GM21423 (cell line): Measurements from ENCODE around the gene TM4SF18.
"Not testable (repeated sequence)": the region's sequence is repeated elsewhere in the genome, so short reads cannot be mapped to it uniquely, and the experiment has no call there.

Experiments
- ATAC-seq: cut with Tn5 transposase; IDR thresholded peaks from one replicate; pipeline ENCODE4 v1.9.1; 2021; ENCODE audit warnings: mild to moderate bottlenecking, moderate library complexity; ENCODE audit not compliant: unreplicated experiment

Gene TM4SF18

DNA sequence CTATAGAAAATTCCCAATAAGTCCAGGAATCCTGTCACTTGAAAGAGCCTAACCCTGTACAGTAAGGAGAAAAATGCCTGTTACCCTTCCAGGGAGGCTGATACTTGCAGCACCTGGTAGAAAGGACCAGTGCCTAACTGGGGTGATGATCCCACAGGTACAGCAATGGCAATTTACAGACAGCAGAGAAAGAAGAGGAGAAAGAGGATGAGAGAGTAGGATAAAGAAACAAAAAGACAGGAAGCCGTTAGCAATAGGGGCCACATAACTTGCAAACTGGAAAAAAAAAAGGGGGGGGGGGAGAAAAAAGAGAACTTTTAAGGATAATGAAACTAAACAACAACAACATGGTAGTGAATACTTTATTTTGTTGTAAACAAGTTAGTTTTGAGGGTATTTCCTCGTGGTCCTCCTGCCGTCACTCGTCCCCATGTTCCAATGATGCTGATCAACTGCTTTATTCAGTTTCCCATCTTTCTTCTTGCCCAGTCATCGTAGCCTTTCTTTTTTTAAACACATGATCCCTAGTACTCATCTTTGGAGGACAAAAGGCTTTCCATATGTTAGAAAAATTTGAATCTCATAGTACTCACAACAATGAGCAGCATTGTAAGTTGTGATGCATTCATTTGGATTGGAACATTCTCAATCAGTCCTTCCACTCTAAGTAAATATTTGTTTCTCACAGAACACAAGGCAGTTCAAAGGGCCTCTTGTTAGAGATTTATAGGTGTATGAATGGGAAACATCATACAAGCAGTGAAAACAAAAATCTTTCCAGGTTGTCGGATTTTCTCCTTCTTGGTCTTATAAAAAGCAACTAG is 35.5 kb upstream of the TM4SF18 start:
- ATAC-seq, result no peak

DNA sequence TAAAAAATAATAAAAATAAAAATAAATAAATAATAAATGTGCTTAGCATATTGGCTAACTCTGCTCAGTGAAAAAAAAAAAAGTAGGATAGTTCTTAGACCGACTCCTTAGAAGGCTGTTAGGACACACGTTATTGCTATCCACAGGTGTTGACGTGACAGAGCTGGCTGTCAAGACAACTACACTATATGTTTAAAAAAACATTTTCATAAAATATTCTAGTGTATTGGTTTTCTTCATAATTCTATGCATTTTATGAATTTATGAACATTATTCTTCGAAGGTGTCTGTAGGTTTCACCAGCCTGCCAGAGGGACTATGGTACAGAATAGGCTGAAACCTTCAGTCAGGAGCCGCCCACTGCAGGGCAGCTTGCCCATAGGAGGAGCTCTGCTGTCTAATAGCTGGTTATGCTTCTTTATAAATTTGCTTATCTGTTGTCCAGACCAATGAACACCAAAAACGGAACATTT is 34.8 kb upstream of the TM4SF18 start:
- ATAC-seq, result no peak

DNA sequence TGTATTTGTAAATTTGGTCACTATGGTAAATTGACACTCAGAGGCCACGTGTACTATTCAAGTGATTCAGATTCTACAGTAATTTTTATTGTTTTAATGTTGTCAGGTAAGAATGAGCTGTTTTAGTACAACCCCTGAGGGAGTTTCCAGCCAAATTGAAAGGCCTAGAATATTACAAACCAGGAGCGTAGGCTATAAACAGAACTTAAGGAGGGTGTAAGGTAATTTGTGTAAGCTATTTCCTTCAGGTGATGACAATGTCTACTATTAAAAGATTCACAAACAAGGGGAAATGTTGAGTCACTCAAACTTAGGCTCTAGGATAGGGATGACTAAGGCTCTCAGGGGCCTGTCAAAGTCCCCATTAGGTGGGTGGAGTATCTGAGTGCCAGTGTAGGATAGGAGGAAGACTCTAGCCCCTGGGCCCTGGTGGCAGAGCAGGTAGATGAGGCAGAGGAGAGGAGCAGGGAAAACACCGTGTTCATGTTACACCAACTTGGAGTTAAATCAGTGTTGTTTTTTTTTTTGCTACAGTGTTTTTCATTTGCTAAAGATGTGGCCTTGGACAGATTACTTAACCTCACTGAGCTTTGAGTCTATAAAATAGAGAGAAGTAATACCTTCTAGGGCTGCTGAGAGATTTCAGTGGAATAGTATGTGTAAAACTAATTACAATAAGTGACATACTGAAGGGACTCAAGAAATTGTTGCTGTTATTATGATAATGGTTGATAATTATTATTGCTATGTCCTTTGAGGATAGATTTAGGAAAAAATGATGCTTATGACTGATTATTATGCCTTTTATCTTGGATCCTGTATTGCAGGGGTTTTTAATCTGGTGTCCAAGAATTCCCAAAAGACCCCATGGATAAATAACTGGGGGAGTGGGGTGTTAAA is 33.8 kb upstream of the TM4SF18 start:
- no peak for ATAC-seq

DNA sequence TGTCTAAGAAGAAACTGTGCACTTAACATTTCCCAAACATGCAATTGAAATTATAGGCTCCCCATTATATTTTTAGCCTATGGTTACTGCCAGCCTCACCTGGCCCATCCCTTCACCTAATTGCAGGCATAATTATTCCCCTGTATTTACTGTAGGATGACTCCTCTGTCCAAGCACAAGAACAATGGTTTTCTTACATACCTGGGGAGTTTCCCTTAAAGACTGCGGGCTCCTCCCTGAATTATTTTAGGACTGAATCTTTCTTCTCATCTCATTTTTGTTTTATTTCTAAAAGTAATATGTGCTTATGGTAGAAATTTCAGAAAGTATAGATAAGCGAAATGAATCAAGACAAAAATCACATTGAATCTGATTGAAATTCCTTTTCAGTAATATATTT is 32.6 kb upstream of the TM4SF18 start:
- no peak for ATAC-seq

DNA sequence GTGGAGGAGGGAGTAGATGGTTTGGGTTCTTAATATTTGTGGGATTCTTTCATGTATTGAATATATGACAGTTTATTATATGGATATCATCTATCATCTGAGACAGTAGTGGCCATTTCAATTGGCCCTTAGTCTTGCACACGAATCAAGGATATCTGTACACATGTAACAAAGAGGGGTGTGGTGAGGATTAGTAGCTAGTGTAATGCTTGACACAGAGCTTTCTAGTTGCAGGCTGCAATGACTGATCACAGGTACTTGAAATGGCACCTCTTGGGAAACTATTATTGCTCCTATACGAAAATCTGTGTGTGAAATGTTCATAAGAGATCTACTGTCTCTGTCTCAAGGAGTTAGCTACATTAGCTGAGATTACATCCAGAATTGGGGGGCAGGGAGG is 31.2 kb upstream of the TM4SF18 start:
- no peak for ATAC-seq

DNA sequence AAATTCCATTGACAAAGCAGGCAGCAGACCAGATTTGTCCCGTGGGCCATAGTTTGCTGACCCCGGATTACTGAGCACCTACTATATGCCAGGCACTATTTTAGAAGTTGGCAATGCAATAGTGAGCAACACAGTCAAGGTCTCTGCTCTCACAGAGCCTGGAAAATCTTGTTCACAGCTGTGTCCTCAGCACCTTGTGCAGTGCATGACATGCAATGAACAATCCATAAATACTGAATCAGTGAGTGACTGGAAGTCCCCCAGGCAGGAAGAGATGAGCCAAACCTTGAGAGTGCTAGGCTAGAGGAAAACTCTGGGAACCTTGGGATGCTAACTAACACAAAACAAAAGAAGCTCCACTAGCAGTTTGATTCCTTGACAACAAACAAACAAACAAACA is 29.6 kb upstream of the TM4SF18 start:
- no peak for ATAC-seq

DNA sequence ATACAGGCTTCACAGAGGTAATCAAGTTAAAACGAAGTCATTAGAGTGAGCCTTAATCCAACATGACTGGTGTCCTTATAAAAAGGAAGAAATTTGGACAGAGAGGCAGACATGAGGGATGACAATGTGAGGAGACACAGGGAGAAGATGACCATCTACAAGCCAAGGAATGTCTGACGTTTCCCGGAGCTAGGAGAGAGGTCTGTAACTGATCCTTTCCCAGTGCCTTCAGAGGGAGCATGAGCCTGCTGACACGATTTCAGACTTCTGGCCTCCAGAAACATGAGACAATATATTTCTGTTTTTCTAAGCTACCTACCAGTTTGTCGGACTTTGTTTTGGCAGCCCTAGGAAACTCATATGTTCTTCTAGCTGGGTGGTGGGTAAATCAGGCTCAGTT is 28.9 kb upstream of the TM4SF18 start:
- ATAC-seq, result no peak

DNA sequence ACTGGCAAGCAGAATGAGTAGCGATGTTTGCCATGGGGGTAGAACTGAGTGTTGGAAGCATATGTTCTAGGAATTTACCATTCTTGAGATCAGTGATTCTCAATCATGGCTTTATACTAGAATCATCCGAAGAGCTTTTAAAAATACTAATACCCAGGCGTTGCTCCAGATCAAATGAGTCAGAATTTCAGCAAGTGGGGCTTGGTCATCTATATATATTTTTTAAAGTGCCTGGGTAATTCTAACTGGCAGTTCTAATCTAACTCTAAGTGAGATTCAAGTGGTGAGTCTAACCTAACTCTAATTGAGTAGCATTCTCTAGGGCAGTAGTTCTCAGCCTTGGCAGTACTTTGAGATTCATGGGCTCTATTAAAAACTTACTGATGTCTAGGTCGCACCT is 23.2 kb upstream of the TM4SF18 start:
- no peak for ATAC-seq

DNA sequence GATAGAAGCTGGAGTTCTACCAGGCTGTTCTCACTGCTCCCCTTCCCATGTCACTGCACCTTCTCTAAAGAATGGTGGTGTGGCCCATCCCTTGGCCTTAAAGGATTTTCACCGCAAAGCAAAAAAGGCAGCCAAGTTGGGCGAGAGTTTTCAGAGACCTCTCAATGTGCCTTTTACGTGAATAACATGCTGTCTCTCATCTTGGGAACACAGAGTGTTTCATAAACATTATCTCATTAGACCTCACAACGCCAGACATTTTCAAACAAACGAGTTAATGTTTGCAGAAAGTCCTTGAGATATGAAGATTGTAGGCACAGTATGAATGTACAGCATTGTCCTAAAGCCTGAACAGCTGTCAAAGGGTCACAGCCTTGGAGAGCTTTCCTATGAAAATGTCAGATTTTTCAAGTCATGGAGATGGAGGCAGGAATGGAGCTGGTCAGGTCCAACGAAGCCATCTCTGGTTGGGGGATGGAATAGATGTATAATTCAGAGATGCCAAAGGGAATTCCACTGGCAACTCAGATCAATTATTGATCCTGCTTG is 22.7 kb upstream of the TM4SF18 start:
- ATAC-seq, result no peak

DNA sequence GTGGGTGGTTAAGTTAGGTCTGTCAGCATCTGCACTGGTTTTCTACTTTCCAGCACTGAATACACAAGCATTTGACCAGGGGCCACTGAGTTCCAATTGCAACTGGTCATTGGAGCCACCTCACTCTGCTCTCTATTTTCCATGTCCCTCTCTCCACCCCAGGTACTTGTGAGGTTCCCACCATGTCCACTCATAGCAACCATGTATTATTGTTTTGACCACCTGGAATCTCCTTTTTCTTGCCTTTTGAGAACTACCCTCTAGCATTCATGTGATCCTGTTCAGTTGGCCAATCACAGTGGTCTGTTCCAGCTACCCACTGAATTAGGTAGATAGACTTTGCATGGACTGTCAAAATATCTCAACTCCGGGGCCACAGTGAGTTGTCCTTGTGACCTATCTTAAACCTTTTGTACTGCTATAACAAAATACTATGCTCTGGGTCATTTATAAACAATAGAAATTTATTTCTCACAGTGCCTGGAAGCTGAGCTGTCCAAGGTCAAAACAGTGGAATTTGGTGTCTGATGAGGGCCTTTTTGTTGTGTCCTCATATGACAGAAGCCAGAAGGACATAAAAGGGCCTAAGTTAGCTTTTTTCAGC is 20.2 kb upstream of the TM4SF18 start:
- no peak for ATAC-seq

DNA sequence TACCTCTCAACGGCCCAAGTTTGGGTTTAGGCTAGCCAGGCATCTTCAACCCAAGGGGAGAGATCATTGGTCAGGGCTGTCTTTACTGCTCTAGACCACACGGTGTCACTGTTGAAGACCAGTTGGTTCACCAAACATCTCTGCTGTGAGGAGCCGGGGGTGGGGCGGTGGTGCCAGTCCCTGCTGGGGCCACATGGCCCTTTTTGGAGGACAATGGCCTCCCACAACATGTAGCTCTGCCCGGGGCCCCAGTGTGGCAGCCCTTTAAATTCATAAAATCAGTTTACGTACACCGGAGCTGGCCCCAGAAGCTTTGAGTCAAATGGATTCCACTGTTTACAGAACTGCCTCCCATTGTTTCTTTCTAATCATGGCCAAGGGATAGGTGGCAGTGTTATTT is 19.1 kb upstream of the TM4SF18 start:
- ATAC-seq, result peak; percentile 95

DNA sequence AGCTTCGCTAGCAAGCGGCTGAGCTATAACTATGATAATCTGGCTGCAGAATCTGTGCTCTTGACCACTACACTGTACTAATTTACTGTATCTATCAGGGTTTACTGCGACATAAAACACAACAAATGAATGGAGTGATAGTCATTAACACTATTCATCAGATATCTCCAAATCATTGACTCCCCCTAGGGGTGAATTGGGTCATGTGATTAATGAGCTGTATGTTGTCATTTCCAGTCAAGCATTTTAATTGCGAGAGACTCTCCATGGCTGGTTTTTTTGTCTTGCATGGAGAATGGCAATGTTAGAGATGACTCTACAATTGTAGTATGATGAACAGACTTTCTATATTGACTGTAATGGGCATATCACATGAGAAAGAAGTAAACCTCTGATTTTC is 10.5 kb upstream of the TM4SF18 start:
- no peak for ATAC-seq

DNA sequence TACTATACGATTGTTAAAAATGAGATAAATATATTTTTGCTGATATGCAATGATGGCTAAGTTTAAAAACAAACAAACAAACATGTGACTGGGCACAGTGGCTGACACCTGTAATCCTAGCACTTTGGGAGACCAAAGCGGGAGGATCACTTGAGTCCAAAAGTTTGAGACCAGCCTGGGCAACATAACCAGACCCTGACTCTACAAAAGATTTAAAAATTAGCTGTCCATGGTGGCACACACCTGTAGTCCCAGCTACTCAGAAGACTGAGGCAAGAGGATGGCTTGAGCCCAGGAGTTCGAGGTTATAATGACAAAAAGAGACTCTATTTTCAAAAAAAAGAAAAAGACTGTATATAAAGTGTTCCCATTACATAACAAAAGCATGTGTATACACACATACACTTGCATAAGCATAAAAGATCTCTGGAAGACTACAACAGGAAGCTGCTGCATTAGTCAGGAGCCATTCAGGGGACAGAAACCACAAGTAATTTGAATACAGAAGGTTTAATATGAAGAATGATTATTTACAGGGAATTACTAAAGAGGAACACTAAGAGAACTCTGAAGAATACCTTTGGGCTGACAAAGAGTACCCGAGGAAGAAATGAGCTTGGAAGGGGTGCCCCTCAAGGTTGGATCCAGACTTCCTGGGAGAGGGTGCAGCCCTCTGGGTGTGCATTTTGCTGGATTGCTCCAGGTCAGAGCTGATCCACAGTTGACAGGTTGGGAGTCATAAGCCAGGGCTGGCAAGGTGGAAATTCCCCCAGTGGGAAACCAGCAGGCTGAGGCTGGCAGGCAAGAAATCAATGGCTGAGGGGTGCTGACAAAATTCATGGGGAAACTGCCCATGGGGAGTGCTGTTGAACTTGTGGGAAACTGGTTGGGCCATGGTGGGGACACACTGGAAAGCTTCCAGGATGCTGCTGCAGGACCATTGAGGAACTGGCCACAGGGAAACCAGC is 9.3 kb upstream of the TM4SF18 start:
- ATAC-seq, result no peak

DNA sequence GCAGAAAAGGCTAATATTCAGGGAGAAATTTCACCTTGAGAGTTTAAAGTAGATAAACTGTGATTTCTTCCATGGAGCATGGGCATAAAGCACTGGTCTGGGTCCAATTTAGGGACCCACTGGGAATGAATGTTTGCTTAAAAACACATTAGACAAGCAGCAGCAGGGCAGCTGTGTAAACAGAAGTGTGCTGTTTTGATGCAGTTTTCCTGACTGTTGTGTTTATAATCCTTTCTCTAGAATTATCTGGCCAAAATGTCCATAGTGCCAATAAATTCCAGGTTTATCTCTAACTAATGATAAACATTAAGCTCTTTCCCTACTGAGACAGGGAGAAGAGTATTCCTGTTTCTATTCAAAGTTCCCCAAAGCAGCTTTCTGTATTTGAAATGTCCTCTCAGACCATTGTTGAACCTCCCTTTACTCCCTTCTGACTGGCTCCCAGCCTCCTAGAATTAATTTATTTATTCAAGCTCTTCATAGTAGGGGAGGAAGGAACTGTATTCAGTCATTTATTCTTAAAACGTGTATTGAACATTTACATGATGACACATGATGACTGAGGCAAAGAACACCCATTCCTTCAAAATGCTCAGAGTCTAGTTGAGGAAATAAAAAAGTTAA is 7.0 kb upstream of the TM4SF18 start:
- ATAC-seq, result no peak

DNA sequence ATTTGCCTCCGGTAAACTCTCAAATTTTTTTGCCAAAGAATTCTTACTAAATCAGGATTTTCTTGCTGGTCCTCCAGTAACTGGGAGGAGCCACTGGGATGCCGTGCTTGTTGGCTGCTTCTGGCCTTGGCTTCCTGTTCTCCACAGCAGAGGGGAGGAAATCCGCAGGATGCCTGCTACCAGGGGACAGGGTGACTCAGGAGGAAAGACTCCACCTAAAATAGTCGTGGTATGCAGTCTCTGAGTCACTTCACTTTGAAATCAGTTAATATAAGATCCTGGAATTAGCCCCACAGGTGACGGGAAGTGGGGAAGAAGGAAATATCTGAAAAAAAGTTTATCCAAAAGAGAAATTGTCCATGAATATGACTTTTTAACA is 6.5 kb upstream of the TM4SF18 start:
- no peak for ATAC-seq

DNA sequence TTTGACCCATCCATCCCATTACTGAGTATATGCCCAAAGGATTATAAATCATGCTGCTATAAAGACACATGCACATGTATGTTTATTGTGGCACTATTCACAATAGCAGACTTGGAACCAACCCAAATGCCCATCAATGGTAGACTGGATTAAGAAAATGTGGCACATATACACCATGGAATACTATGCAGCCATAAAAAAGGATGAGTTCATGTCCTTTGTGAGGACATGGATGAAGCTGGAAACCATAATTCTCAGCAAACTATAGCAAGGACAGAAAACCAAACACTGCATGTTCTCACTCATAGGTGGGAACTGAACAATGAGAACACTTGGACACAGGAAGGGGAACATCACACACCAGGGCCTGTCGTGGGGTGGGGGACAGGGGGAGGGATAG is 4.0 kb upstream of the TM4SF18 start:
- not testable (repeated sequence) for ATAC-seq

DNA sequence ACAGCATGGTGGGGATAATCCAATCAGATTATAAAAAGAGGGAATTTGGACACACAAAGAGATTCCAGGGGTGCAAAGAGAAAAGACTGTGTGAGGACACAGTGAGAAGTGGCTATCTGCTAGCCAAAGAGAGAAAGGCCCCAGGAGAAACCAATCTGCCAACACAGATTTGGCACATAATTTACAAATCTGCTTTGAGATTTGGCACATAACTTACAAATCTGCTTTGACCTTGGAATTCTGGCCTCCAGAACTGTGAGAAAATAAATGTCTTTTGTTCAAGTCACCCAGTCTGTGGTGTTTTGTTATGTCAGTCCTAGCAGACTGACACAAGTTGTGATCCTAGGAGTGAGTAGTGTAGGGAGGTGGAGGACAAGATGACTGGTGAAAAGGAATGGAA is 3.5 kb upstream of the TM4SF18 start:
- ATAC-seq, result no peak

DNA sequence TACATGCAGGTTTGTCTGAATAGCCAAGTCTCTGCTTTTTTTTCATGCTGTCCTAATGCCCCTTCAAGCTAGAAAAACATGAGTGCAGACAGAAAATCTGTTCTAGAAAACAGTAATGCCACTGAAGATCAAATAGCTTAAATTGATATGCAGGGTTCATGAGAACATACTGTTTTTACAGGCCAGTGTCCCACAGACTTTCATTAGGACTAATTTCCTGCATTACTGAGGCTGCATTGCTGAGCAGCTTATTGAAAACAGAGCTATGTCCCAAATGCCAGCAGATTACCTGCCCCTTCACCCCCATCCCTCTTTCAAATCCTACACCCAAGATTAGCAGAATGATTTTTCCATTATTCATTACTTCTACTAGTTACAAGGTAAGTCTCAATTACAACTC is 665 bp downstream of the TM4SF18 start:
- ATAC-seq, result no peak

DNA sequence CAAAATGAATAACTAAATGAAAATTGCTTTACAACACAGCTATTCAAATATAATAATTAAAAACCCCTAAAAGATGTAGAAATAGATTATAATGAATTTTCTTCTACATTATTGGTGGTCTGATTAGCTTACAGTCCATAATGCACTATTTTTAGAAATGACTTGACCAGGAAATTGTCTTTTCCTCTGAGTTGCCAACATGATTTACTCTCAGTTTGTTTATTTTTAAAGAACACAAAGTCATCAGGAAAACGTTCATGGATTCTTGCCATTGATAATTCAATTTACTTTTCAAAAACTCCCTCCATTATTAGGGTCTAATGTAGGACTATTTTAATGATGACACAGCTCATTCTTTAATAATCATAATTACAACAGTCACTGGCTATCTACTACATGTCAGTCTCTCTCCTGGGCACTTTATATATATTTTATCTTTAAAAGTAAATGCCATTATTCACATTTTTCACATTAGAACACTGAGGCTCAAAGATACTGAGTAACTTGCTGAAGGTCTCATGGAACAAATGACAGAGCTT is 1.1 kb downstream of the TM4SF18 start:
- ATAC-seq, result no peak
